K562 (cell line): ENCODE results near the gene CAPZA1. TPM values are rescaled to one million over a fixed set of nuclear protein-coding genes. Genes with fewer than 3 reads are reported as not detected.
A peak's percentile ranks its signal among the peaks of the same experiment; 100 is the strongest.

Experiments used
- HMG20A ChIP-seq: fragments of 450-650 bp; formaldehyde crosslinking; conservative IDR thresholded peaks from 2 replicates; pipeline ENCODE4 v1.4.0; 2020; ENCODE audit warnings: mild to moderate bottlenecking, mixed read lengths
- MAZ ChIP-seq, 2 experiments: fragments of 450-650 bp in 1 of 2; sonication (generic) in 1 of 2; formaldehyde crosslinking; IDR thresholded peaks in 1 of 2; conservative IDR thresholded peaks in 1 of 2; 2 replicates each; pipeline versions ENCODE4 v1.4.0 to v1.5.0; 2020; ENCODE audit warnings: mild to moderate bottlenecking in 1 of 2, missing genetic modification reagents in 1 of 2
- MYC ChIP-seq, 2 experiments: fragments of 250-450 bp in 1 of 2; sonication (Bioruptor Pico) in 1 of 2; IDR thresholded peaks; 2 replicates each; pipeline versions ENCODE4 v1.5.1 to v1.6.1; 2012 to 2021; ENCODE audit warnings: low read depth in 2 of 2, borderline replicate concordance in 1 of 2, improper control_type of control experiment in 1 of 2, low read length in 1 of 2, mild to moderate bottlenecking in 1 of 2, moderate library complexity in 1 of 2
- NBN ChIP-seq: fragments of 450-650 bp; IDR thresholded peaks from 2 replicates; pipeline ENCODE4 v1.6.1; 2016; ENCODE audit warnings: low read depth, mild to moderate bottlenecking
- NFIC ChIP-seq: fragments of 450-650 bp; IDR thresholded peaks from 2 replicates; pipeline ENCODE4 v1.6.1; 2017; ENCODE audit warnings: mild to moderate bottlenecking, inconsistent platforms
- PURB ChIP-seq: sonication (generic); formaldehyde crosslinking; IDR thresholded peaks from 2 replicates; pipeline ENCODE4 v1.9.0; 2021; ENCODE audit warnings: low read depth, mild to moderate bottlenecking, missing genetic modification reagents
- RB1 ChIP-seq: fragments of 450-650 bp; IDR thresholded peaks from 2 replicates; pipeline ENCODE4 v1.6.1; 2017; ENCODE audit warnings: low read depth, mild to moderate bottlenecking
- RBM15 ChIP-seq: fragments of 200-400 bp; formaldehyde crosslinking; IDR thresholded peaks from 2 replicates; pipeline ENCODE4 v1.6.1; 2018; ENCODE audit warnings: mild to moderate bottlenecking, low read length, moderate library complexity; ENCODE audit not compliant: insufficient read depth
- RFX1 ChIP-seq: fragments of 450-650 bp; IDR thresholded peaks from 2 replicates; pipeline ENCODE4 v1.6.1; 2016; ENCODE audit warnings: mild to moderate bottlenecking, moderate library complexity
- TCF3 ChIP-seq: sonication (generic); formaldehyde crosslinking; IDR thresholded peaks from 2 replicates; pipeline ENCODE4 v1.4.0; 2020; ENCODE audit warnings: mild to moderate bottlenecking, missing genetic modification reagents
- ZBTB8A ChIP-seq: fragments of 450-650 bp; IDR thresholded peaks from 2 replicates; pipeline ENCODE4 v1.6.1; 2018; ENCODE audit warnings: mild to moderate bottlenecking, moderate library complexity; ENCODE audit not compliant: partially characterized antibody
- ZFP36 ChIP-seq: fragments of 150-350 bp; IDR thresholded peaks from 2 replicates; pipeline ENCODE4 v1.6.1; 2018; ENCODE audit warnings: low read length, low read depth; ENCODE audit not compliant: partially characterized antibody
- ZNF41 ChIP-seq: fragments of 250-450 bp; sonication (Bioruptor Pico); conservative IDR thresholded peaks from 2 replicates; pipeline ENCODE4 v1.4.0; 2020; ENCODE audit warnings: mild to moderate bottlenecking
- polyA plus RNA-seq, 8 experiments: library from polyadenylated mRNA; depleted of rRNA in 4 of 8; stranded (reverse) in 5 of 8; unstranded in 3 of 8; fragments of >200 nt; fragmentation: Nextera tagmentation in 2 of 8; fragmentation: Illumina TruSeq in 1 of 8; extraction: Ambion mirVana in 2 of 8; extraction: Trizol in 1 of 8; gene quantifications; 2 replicates each; pipeline versions ENCODE4 v1.2.1 to v1.2.3, GENCODE V29; 2011 to 2014; ENCODE audit warnings: inconsistent platforms in 1 of 8, missing spikeins in 1 of 8
- total RNA-seq, 7 experiments: library from RNA; depleted of rRNA in 6 of 7; stranded (reverse); fragments of >200 nt in 6 of 7; fragmentation: Illumina TruSeq in 2 of 7; extraction: Trizol in 2 of 7; gene quantifications; 2 replicates each; pipeline versions ENCODE4 v1.2.1 to v1.2.3, GENCODE V29; 2011 to 2021; ENCODE audit warnings: low replicate concordance in 1 of 7
- TF ChIP-seq, protein P1 (sequence below): fragments of 150-350 bp; IDR thresholded peaks from 2 replicates; pipeline ENCODE4 v1.6.1; 2014; ENCODE audit warnings: low read depth, mild to moderate bottlenecking, low read length, borderline replicate concordance
- TF ChIP-seq, protein P2 (sequence below): fragments of 200-800 bp; sonication (Bioruptor generic); IDR thresholded peaks from 2 replicates; pipeline ENCODE4 v1.6.1; 2017; ENCODE audit warnings: missing genetic modification characterization, missing compliant biosample characterization
- TF ChIP-seq, protein P3 (sequence below): sonication (generic); formaldehyde crosslinking; IDR thresholded peaks from 2 replicates; pipeline ENCODE4 v1.9.0; 2022; ENCODE audit warnings: mild to moderate bottlenecking, missing genetic modification reagents

Gene CAPZA1
- total and polyA plus RNA-seq, 9 of the 15 experiments (the other 6 are each of a cell fraction or from before 2014, with no cell fraction given), result 237 to 1,020 (median 306) TPM

DNA sequence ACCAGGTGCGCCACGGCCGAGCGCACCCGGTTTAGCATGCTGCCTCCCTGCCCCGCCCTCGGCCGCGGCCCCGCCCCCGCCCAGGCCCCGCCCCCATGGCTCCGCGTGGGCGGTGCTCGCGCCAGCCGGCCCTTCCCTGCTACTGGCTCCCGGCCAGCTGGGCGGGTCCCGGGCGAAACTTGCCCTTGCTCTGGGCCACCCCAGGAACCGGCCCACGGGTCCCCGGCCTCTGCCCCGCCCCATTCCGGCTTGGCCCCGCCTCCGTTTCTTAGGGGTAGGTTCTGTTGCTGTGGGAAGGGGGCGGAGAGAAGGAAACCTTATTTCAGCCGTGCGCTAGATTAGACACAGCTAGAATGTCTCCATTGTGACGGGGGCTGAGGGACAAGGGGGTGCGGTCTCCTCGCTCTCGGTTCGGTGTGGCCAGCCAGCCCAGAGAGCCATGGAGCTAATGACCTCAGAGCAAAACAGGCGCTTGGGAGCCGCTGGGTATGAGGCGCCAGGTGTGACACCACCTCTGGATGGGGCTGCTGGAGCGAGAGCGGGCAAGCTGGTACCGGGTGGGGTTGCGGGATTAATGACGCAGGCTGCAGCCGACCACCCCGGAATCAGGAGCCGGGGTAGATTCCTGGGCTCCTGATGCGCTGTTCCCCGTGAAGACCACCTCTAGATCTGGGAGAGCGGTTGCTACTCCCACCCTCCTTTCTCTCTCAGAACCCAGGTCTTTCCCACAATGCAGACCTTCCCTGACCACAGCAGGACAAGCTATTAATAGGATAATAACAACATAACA, 95.8 kb downstream of the CAPZA1 start, which contains the start of gene PPM1J (continued):
- TF ChIP-seq MYC (IDR thresholded peaks at IDR 0.05; ENCODE audit: low read depth, low read length) (no peak), MYC (CRISPR knock-in tag; IDR thresholded peaks at IDR 0.05; ENCODE audit: borderline replicate concordance, low read depth) (0 out of 2 replicates have a peak, but pooled peaks have one; percentile 47), NBN (peak; percentile 38; the same call in 1 of the 2 replicates), MAZ (CRISPR knock-in tag; conservative IDR thresholded peaks at IDR 0.05 in 1 of 2, IDR thresholded peaks at IDR 0.05 in 1 of 2) (peak in 1 of 2 experiments; percentile 58; a peak in 2 of 4 replicates), NFIC (peak; percentile 97), ZFP36 (no peak), RBM15 (no peak), RFX1 (peak; percentile 76), RB1 (0 out of 2 replicates have a peak, but pooled peaks have one; percentile 1), PURB (CRISPR knock-in tag) (no peak), TCF3 (0 out of 2 replicates have a peak, but pooled peaks have one; percentile 20), ZBTB8A (no peak), HMG20A (CRISPR knock-in tag) (no peak), ZNF41 (CRISPR knock-in tag) (no peak)
- TF ChIP-seq, protein P1, sequence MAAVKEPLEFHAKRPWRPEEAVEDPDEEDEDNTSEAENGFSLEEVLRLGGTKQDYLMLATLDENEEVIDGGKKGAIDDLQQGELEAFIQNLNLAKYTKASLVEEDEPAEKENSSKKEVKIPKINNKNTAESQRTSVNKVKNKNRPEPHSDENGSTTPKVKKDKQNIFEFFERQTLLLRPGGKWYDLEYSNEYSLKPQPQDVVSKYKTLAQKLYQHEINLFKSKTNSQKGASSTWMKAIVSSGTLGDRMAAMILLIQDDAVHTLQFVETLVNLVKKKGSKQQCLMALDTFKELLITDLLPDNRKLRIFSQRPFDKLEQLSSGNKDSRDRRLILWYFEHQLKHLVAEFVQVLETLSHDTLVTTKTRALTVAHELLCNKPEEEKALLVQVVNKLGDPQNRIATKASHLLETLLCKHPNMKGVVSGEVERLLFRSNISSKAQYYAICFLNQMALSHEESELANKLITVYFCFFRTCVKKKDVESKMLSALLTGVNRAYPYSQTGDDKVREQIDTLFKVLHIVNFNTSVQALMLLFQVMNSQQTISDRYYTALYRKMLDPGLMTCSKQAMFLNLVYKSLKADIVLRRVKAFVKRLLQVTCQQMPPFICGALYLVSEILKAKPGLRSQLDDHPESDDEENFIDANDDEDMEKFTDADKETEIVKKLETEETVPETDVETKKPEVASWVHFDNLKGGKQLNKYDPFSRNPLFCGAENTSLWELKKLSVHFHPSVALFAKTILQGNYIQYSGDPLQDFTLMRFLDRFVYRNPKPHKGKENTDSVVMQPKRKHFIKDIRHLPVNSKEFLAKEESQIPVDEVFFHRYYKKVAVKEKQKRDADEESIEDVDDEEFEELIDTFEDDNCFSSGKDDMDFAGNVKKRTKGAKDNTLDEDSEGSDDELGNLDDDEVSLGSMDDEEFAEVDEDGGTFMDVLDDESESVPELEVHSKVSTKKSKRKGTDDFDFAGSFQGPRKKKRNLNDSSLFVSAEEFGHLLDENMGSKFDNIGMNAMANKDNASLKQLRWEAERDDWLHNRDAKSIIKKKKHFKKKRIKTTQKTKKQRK, result no peak
- TF ChIP-seq, protein P2, sequence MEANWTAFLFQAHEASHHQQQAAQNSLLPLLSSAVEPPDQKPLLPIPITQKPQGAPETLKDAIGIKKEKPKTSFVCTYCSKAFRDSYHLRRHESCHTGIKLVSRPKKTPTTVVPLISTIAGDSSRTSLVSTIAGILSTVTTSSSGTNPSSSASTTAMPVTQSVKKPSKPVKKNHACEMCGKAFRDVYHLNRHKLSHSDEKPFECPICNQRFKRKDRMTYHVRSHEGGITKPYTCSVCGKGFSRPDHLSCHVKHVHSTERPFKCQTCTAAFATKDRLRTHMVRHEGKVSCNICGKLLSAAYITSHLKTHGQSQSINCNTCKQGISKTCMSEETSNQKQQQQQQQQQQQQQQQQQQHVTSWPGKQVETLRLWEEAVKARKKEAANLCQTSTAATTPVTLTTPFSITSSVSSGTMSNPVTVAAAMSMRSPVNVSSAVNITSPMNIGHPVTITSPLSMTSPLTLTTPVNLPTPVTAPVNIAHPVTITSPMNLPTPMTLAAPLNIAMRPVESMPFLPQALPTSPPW, result peak; percentile 74
- TF ChIP-seq, protein P3, sequence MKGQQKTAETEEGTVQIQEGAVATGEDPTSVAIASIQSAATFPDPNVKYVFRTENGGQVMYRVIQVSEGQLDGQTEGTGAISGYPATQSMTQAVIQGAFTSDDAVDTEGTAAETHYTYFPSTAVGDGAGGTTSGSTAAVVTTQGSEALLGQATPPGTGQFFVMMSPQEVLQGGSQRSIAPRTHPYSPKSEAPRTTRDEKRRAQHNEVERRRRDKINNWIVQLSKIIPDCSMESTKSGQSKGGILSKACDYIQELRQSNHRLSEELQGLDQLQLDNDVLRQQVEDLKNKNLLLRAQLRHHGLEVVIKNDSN (CRISPR knock-in tag), result 0 out of 2 replicates have a peak, but pooled peaks have one; percentile 16
